HG03135 (cell line): ENCODE measurements around the gene RASGRF2.

Experiments used
- ATAC-seq: cut with Tn5 transposase; IDR thresholded peaks from one replicate; pipeline ENCODE4 v1.9.1; 2021; ENCODE audit warnings: mild to moderate bottlenecking, moderate library complexity; ENCODE audit not compliant: unreplicated experiment

The RASGRF2 gene

GRCh38 chr5:81166430-81166829 is 206.3 kb downstream of the RASGRF2 start:
- ATAC-seq: no peak

- ATAC-seq: no peak
Measured at GRCh38 chr5:81167078-81167477, 206.9 kb downstream of the RASGRF2 start.

DNA sequence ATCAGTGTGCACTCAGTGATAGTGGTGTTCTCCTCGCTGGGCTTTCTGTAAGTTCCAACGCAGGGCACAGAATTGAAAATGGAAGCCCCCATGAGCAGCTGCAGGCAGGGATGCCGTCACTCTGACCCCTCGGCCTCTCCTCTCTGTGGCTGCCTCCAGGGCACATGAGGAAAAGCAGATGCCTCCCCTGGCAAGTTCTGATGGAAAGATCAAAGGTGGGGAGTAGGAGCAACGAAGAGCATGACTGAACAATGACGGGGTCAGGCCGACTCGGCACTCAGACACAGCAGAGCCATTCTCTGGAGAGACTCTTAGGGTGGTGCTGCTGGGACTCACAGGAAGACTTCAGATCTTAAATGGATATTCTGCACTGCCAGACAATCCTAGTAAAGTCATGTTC is 207.4 kb downstream of the RASGRF2 start:
- no peak for ATAC-seq

DNA sequence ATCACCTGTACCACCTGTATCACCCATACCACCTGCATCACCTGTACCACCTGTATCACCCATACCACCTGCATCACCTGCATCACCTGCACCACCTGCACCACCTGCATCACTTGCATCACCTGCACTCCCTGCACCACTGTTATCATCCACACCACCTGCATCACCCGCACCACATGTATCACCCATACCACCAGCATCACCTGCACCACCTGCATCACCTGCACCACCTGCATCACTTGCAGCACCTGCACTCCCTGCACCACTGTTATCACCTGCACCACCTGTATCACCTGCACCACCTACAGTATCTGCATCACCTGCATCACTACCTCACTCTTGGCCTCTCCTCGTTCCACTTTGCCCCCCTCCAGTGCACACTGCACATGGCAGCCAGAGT is 209.8 kb downstream of the RASGRF2 start:
- no peak for ATAC-seq

GRCh38 chr5:81171769-81172168 is 211.6 kb downstream of the RASGRF2 start:
- ATAC-seq: no peak

- no peak for ATAC-seq
Measured at GRCh38 chr5:81172710-81173109, 212.5 kb downstream of the RASGRF2 start.

- ATAC-seq: no peak
Measured at GRCh38 chr5:81177061-81177460, 216.9 kb downstream of the RASGRF2 start.

GRCh38 chr5:81179959-81180358 is 219.8 kb downstream of the RASGRF2 start:
- ATAC-seq: no peak

- ATAC-seq: no peak
Measured at GRCh38 chr5:81180780-81181460, 220.8 kb downstream of the RASGRF2 start.

GRCh38 chr5:81181576-81182316 is 221.6 kb downstream of the RASGRF2 start:
- no peak for ATAC-seq

- ATAC-seq: no peak
Measured at GRCh38 chr5:81182396-81183390, 222.5 kb downstream of the RASGRF2 start.

- ATAC-seq: no peak
Measured at GRCh38 chr5:81183811-81184748, 223.9 kb downstream of the RASGRF2 start.

DNA sequence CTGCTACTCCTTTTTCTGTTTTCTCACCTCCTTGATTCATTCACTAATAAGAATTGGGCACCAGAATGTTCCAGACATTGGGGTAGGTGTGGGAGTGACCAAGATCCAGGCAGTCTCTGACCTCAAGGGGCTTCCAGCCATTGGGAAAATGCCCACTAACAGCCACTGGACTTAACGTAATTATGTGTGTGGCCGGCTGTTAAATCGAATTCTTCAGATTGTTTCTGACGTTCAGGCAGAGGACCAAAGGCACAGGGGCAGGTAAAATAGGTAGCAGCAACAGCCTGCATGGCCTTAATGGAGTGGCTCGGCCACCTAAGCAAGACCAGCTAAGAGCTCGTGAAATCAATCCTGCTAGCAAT is 224.6 kb downstream of the RASGRF2 start:
- no peak for ATAC-seq

GRCh38 chr5:81187885-81188284 is 227.7 kb downstream of the RASGRF2 start:
- no peak for ATAC-seq

GRCh38 chr5:81188962-81189361 is 228.8 kb downstream of the RASGRF2 start:
- ATAC-seq: no peak

DNA sequence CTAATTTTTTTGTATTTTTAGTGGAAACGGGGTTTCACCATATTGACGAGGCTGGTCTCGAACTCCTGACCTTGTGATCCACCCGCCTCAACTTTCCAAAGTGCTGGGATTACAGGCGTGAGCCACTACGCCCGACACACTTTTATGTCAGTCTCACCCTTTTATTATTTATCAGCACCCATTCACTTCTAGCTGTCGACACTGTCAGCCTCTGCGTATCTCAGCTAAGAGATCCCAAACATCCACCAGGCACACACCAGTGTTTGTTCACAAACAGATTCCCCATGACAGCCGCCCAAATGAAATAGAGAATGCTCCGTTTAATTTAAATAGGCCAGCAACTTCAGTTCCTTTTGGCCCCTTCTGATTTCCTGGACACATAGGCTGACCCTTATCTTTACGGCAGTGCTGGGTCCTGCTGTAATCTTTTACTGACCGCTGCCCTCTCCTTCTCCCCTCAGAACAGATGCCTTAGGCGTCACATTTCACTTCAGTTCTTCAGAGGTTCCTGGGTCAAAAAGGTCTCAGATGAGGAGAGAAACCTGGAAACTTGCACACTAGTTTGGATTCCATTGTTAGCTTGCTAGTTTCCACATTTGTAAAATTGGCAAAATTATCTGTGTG is 229.8 kb downstream of the RASGRF2 start:
- no peak for ATAC-seq

DNA sequence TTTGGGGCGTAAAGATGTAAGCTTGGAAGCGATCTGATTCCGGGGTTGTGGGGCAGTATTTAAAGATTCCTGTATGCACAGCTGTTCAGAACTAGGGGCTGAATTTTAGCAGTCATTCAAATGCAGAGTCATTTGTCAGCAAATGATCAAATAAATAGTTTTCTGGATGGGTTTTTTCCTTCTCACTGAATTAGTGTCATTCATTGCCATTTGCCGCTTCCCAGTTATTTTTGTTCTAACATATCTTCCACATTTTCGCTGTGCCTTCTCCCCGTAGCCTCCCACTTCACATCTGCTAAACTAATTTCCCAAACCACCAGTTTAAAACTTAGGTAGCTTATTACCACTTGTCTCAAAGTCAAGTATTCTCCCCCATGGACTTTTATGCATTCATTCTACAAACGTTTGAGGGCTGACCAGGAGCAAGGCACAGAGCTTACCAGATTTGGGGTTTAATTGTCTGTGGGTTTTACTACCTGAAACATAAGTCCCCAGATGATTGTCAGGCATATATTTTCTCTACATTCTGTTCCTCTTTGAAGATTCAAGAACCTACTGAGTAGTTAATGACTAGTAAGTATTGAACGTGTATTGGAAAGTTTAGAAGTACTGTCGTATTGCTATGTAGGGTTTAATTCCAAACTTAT is 231.7 kb downstream of the RASGRF2 start:
- ATAC-seq: no peak

DNA sequence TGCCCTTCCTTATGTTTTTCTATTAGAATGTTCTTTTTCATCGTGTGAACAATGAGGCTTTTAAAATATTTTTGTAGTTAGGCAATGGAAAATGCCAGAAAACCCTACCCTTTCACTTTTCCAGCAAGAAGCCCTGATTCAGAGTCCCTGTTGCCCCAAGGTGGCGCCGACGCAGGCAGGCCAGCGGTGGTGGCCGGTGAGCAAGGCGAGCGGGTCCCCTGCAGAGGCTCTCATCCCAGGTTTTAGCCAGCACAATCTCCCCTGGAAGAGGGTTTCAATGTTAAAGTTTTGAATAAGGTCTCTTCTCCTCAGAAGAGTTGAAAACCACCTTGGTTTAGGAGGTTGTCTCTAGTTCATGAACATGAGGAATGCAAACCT is 232.2 kb downstream of the RASGRF2 start:
- no peak for ATAC-seq

DNA sequence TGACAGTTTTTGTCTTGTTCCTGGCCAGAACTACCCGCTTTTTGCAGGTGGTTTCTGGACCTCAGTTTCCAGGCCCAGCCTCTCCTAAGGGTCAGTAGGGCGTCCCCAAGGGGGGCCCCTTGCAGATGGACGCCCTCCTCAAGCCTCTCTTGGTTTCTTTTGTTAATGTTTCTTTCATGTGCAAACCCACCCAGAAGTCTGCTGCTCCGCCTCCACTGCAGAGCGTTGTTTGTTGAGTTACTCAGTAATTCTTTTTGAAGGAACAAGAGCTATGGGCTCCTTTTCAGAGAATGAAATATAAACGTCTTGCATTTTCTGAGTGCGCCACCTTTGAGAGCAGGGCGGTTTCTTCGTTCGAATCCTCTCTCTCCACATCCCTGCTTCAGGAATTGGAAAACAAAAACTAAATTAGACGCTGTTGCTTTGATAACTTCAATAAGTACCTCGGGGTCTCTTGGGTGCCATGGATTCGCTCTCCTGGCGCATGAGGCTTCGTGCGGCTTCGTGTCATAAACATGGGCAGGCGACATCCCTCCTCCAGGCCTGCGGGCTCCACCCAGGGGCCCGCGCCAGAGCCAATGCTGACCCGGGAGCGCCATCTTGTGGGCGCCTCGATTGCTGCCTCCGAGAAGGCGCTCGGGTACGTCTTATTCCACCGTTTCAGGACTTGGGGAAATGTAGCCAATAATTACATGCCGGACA is 234.6 kb downstream of the RASGRF2 start:
- peak; percentile 72 for ATAC-seq
